ENCODE data around the gene TBC1D5. TPM values are rescaled to one million over a fixed set of nuclear protein-coding genes. Genes with fewer than 3 reads are reported as not detected.
A peak's percentile ranks its signal among the peaks of the same experiment; 100 is the strongest.

TBC1D5 gene
- total RNA-seq, 1 experiment from 2014 or later: 33.9 TPM

GRCh38 chr3:17632401-17633100, 109.9 kb downstream of the TBC1D5 start:
- Histone ChIP-seq H3K36me3 (ENCODE audit: control insufficient read depth in 1 of 2, insufficient read depth in 2 of 2, low read length in 2 of 2) (no peaks in the 10 kb centered on the region), H3K4me1 (ENCODE audit: control insufficient read depth in 1 of 2, insufficient read depth in 2 of 2, low read length in 2 of 2) (peaks cover 28 to 55% of the 10 kb centered on the region in 2 experiments), H3K79me2 (ENCODE audit: insufficient read depth, low read length) (peaks cover 27% of the 10 kb centered on the region), H3K9me3 (ENCODE audit: control insufficient read depth in 1 of 2, insufficient read depth in 1 of 2, low read depth in 1 of 2, low read length in 2 of 2) (no peaks in the 10 kb centered on the region), H3K9me2 (ENCODE audit: insufficient read depth) (no peaks in the 10 kb centered on the region), H4K20me1 (ENCODE audit: insufficient read depth) (no peaks in the 10 kb centered on the region), H3K9ac (ENCODE audit: low read length) (no peak overlapping the region), H2AFZ (ENCODE audit: low read depth, low read length, poor library complexity, severe bottlenecking) (no peak overlapping the region), H3K27ac (ENCODE audit: low read depth, low read length) (no peak overlapping the region; the same call in 1 of the 2 replicates), H3K4me2 (ENCODE audit: low read length) (peak overlapping the region; percentile 54), H3K27me3 (ENCODE audit: insufficient read depth, low read length) (no peaks in the 10 kb centered on the region), H3K4me3 (replicated peaks in 1 of 2; ENCODE audit: low read depth in 1 of 2, low read length in 2 of 2) (no peak overlapping the region; a peak in 1 of 4 replicates)
- no TSS peak for BruUV-seq (replicated peaks)
- DNase-seq (ENCODE audit: low read depth, low spot score) (peak; percentile 31), ATAC-seq (peak; percentile 63)
- RAD21 ChIA-PET (ENCODE audit: low non-redundant PET in 1 of 2, low total read pairs in 2 of 2, uncharacterized antibody in 2 of 2, unreplicated experiment in 2 of 2): no interaction called here
- POLR2A ChIA-PET: no interaction called here
- CTCF ChIA-PET: no interaction called here
- intact Hi-C loops (cut with micrococcal nuclease): no loop called here
- TF ChIP-seq ZNF274 (IDR thresholded peaks at IDR 0.05; ENCODE audit: low read depth, low read length) (no peak), ZBTB33 (IDR thresholded peaks at IDR 0.05; ENCODE audit: extremely low read depth, insufficient replicate concordance, low read length) (no peak), SIN3A (IDR thresholded peaks at IDR 0.05; ENCODE audit: low read depth) (0 out of 2 replicates have a peak, but pooled peaks have one; percentile 40), SRF (IDR thresholded peaks at IDR 0.05; ENCODE audit: low read depth) (no peak), EGR1 (IDR thresholded peaks at IDR 0.05; ENCODE audit: low read depth) (no peak), FOSL1 (IDR thresholded peaks at IDR 0.05; ENCODE audit: low read depth) (peak; percentile 57), POLR2AphosphoS5 (IDR thresholded peaks at IDR 0.05; ENCODE audit: low read depth, low read length) (no peak), EZH2phosphoT487 (IDR thresholded peaks at IDR 0.05; ENCODE audit: borderline replicate concordance) (no peak), CTCF (IDR thresholded peaks at IDR 0.05 in 2 of 3, conservative IDR thresholded peaks at IDR 0.05 in 1 of 3; ENCODE audit: borderline replicate concordance in 1 of 3, insufficient read depth in 1 of 3, low read depth in 2 of 3, low read length in 2 of 3) (no peak), REST (IDR thresholded peaks at IDR 0.05; ENCODE audit: low read depth) (no peak), MAX (IDR thresholded peaks at IDR 0.05) (no peak), YY1 (IDR thresholded peaks at IDR 0.05; ENCODE audit: extremely low read depth, insufficient replicate concordance, low read depth, low read length) (no peak), EZH2 (IDR thresholded peaks at IDR 0.05) (no peak), CEBPB (IDR thresholded peaks at IDR 0.05; ENCODE audit: low read depth) (peak; percentile 12; the same call in 1 of the 2 replicates), CBX3 (IDR thresholded peaks at IDR 0.05; ENCODE audit: low read depth) (peak; percentile 5; the same call in 1 of the 2 replicates), POLR2A (IDR thresholded peaks at IDR 0.05; ENCODE audit: borderline replicate concordance, extremely low read depth, insufficient read depth, insufficient read length) (no peak), SP1 (IDR thresholded peaks at IDR 0.05; ENCODE audit: low read depth) (no peak), TCF7L2 (IDR thresholded peaks at IDR 0.05; ENCODE audit: borderline replicate concordance, extremely low read depth, insufficient read depth, insufficient read length) (no peak), RAD21 (IDR thresholded peaks at IDR 0.05; ENCODE audit: low read depth) (no peak), JUND (IDR thresholded peaks at IDR 0.05) (peak; percentile 38; the same call in 1 of the 2 replicates)

Measured in HCT116 (cell line).